ENCODE data around the gene PTBP3. TPM values are rescaled to one million over a fixed set of nuclear protein-coding genes. Genes with fewer than 3 reads are reported as not detected.
"Not testable (repeated sequence)": the region's sequence is repeated elsewhere in the genome, so short reads cannot be mapped to it uniquely, and the experiment has no call there.

Gene PTBP3
- total and polyA plus RNA-seq, 2 experiments from 2014 or later: 14.7 to 26.5 TPM

GRCh38 chr9:112378328-112379176 is 45.1 kb upstream of the PTBP3 start:
- Histone ChIP-seq H3K9me3 (ENCODE audit: low read depth) (no peaks in the 10 kb centered on the region), H2AFZ (peak overlapping the region; percentile 82), H3K4me3 (peak overlapping the region; percentile 85), H4K20me1 (ENCODE audit: insufficient read depth) (no peaks in the 10 kb centered on the region), H3K27ac (peak overlapping the region; percentile 96), H3K9me2 (ENCODE audit: insufficient read depth) (peaks cover 3% of the 10 kb centered on the region; the same call in 1 of the 2 replicates), H3K4me2 (ENCODE audit: unreplicated experiment) (peak overlapping the region; percentile 84), H3K27me3 (replicated peaks; ENCODE audit: insufficient read depth) (no peaks in the 10 kb centered on the region), H3F3A (ENCODE audit: insufficient read depth) (peaks cover 6% of the 10 kb centered on the region; the same call in 1 of the 2 replicates), H3K9ac (peak overlapping the region; percentile 94), H3K79me2 (ENCODE audit: insufficient read depth) (peaks cover 54% of the 10 kb centered on the region), H3K36me3 (ENCODE audit: low read depth) (no peaks in the 10 kb centered on the region), H3K4me1 (ENCODE audit: insufficient read depth) (peaks cover 15% of the 10 kb centered on the region; the same call in 1 of the 2 replicates)
- WGBS, 2 experiments (ENCODE audit: low coverage in 1 of 2, low lambda C conversion rate in 2 of 2, missing lambda C conversion rate in 2 of 2): 10 to 14% methylated on average over 27 of the region's 27 CpGs
- DNase-seq: peak; percentile 45
- in situ Hi-C loops (cut with MboI): no loop called here
- TF ChIP-seq EZH2 (IDR thresholded peaks at IDR 0.05; ENCODE audit: insufficient read depth, poor library complexity, severe bottlenecking): no peak
- TF ChIP-seq EZH2phosphoT487 (IDR thresholded peaks at IDR 0.05; ENCODE audit: insufficient read depth, low read depth): no peak

- H3K4me1 ChIP-seq (ENCODE audit: insufficient read depth): peaks cover 15% of the 10 kb centered on the region; the same call in 1 of the 2 replicates
- H3F3A ChIP-seq (ENCODE audit: insufficient read depth): peaks cover 6% of the 10 kb centered on the region; the same call in 1 of the 2 replicates
- H3K27ac ChIP-seq: no peak overlapping the region
- peak overlapping the region; percentile 85 for H3K4me3 ChIP-seq
- no peak for TF ChIP-seq EZH2 (IDR thresholded peaks at IDR 0.05; ENCODE audit: insufficient read depth, poor library complexity, severe bottlenecking)
- no peak for TF ChIP-seq EZH2phosphoT487 (IDR thresholded peaks at IDR 0.05; ENCODE audit: insufficient read depth, low read depth)
- H3K9me2 ChIP-seq (ENCODE audit: insufficient read depth): peaks cover 3% of the 10 kb centered on the region; the same call in 1 of the 2 replicates
- H3K9ac ChIP-seq: peak overlapping the region; percentile 94
- 98 to 100% methylated on average over 1 of the region's 1 CpG for WGBS, 2 experiments (ENCODE audit: low coverage in 1 of 2, low lambda C conversion rate in 2 of 2, missing lambda C conversion rate in 2 of 2)
- peaks cover 47% of the 10 kb centered on the region for H3K79me2 ChIP-seq (ENCODE audit: insufficient read depth)
- DNase-seq: no peak
- no peaks in the 10 kb centered on the region for H3K36me3 ChIP-seq (ENCODE audit: low read depth)
- no peaks in the 10 kb centered on the region for H4K20me1 ChIP-seq (ENCODE audit: insufficient read depth)
- no peaks in the 10 kb centered on the region for H3K27me3 ChIP-seq (replicated peaks; ENCODE audit: insufficient read depth)
- no peaks in the 10 kb centered on the region for H3K9me3 ChIP-seq (ENCODE audit: low read depth)
- peak overlapping the region; percentile 84 for H3K4me2 ChIP-seq (ENCODE audit: unreplicated experiment)
- in situ Hi-C loops (cut with MboI): no loop called here
- H2AFZ ChIP-seq: peak overlapping the region; percentile 82
These were observed 44.4 kb upstream of the PTBP3 start for GRCh38 chr9:112377684-112378327.

GRCh38 chr9:112377087-112377486 is 43.7 kb upstream of the PTBP3 start:
- Histone ChIP-seq H3K27ac (no peak overlapping the region), H3K36me3 (ENCODE audit: low read depth) (no peaks in the 10 kb centered on the region), H3K9me2 (ENCODE audit: insufficient read depth) (peaks cover 3% of the 10 kb centered on the region; the same call in 1 of the 2 replicates), H3F3A (ENCODE audit: insufficient read depth) (peaks cover 6% of the 10 kb centered on the region; the same call in 1 of the 2 replicates), H3K4me2 (ENCODE audit: unreplicated experiment) (peak overlapping the region; percentile 84), H2AFZ (no peak overlapping the region), H4K20me1 (ENCODE audit: insufficient read depth) (no peaks in the 10 kb centered on the region), H3K9ac (no peak overlapping the region), H3K79me2 (ENCODE audit: insufficient read depth) (peaks cover 40% of the 10 kb centered on the region), H3K27me3 (replicated peaks; ENCODE audit: insufficient read depth) (no peaks in the 10 kb centered on the region), H3K4me3 (0 out of 2 replicates have a peak overlapping the region, but pooled peaks have one; percentile 85), H3K4me1 (ENCODE audit: insufficient read depth) (peaks cover 10% of the 10 kb centered on the region; the same call in 1 of the 2 replicates), H3K9me3 (ENCODE audit: low read depth) (no peaks in the 10 kb centered on the region)
- 64 to 75% methylated on average over 2 of the region's 2 CpGs for WGBS, 2 experiments (ENCODE audit: low coverage in 1 of 2, low lambda C conversion rate in 2 of 2, missing lambda C conversion rate in 2 of 2)
- in situ Hi-C loops (cut with MboI): no loop called here
- no peak for DNase-seq
- TF ChIP-seq EZH2 (IDR thresholded peaks at IDR 0.05; ENCODE audit: insufficient read depth, poor library complexity, severe bottlenecking): no peak
- TF ChIP-seq EZH2phosphoT487 (IDR thresholded peaks at IDR 0.05; ENCODE audit: insufficient read depth, low read depth): no peak

DNA sequence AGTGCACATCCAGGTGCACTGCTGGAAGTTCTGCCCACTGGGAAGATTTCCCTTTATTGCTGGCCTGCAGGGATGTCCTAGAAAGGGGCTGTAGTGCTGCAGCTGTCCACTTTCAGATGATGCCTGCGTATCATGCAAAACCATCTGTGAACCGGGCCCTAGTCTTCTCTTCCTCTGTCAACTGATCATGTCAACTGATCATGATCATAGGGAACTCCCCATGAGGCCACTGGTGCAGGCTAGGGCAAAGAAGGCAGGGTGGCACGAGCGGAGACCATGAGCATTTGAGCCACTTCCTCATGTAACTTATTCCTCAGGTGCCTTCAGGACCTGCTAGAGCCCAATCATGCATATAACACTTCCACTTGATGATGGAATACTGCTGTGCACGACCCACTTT is 41.9 kb upstream of the PTBP3 start:
- WGBS, 2 experiments (ENCODE audit: low coverage in 1 of 2, low lambda C conversion rate in 2 of 2, missing lambda C conversion rate in 2 of 2): 91 to 100% methylated on average over 5 of the region's 5 CpGs
- H3K27me3 ChIP-seq (replicated peaks; ENCODE audit: insufficient read depth): no peaks in the 10 kb centered on the region
- in situ Hi-C loops (cut with MboI): no loop called here

GRCh38 chr9:112374232-112374631 is 40.8 kb upstream of the PTBP3 start:
- DNase-seq; H3K9me2 ChIP-seq (ENCODE audit: insufficient read depth); H3K36me3 ChIP-seq (ENCODE audit: low read depth); H3K27ac ChIP-seq; H3K4me2 ChIP-seq (ENCODE audit: unreplicated experiment); in situ Hi-C loops (cut with MboI); H3K4me3 ChIP-seq; H3K9ac ChIP-seq; H4K20me1 ChIP-seq (ENCODE audit: insufficient read depth); H3F3A ChIP-seq (ENCODE audit: insufficient read depth); H3K4me1 ChIP-seq (ENCODE audit: insufficient read depth); H3K9me3 ChIP-seq (ENCODE audit: low read depth); H2AFZ ChIP-seq; H3K27me3 ChIP-seq (replicated peaks; ENCODE audit: insufficient read depth): not testable (repeated sequence)
- H3K79me2 ChIP-seq (ENCODE audit: insufficient read depth): peaks cover 20% of the 10 kb centered on the region
- 97 to 100% methylated on average over 2 of the region's 2 CpGs for WGBS, 2 experiments (ENCODE audit: low coverage in 1 of 2, low lambda C conversion rate in 2 of 2, missing lambda C conversion rate in 2 of 2)

More for the DNA sequence above, 41.9 kb upstream of the PTBP3 start:
- Histone ChIP-seq H3K79me2 (ENCODE audit: insufficient read depth) (peaks cover 23% of the 10 kb centered on the region), H3K4me2 (ENCODE audit: unreplicated experiment) (no peak overlapping the region), H3K9me3 (ENCODE audit: low read depth) (no peaks in the 10 kb centered on the region), H3K36me3 (ENCODE audit: low read depth) (no peaks in the 10 kb centered on the region), H2AFZ (no peak overlapping the region), H3F3A (ENCODE audit: insufficient read depth) (peaks cover 6% of the 10 kb centered on the region; the same call in 1 of the 2 replicates), H3K4me1 (ENCODE audit: insufficient read depth) (peaks cover 10% of the 10 kb centered on the region; the same call in 1 of the 2 replicates), H3K9me2 (ENCODE audit: insufficient read depth) (peaks cover 3% of the 10 kb centered on the region; the same call in 1 of the 2 replicates), H4K20me1 (ENCODE audit: insufficient read depth) (no peaks in the 10 kb centered on the region), H3K9ac (no peak overlapping the region), H3K27ac (no peak overlapping the region), H3K4me3 (no peak overlapping the region)
- no peak for DNase-seq
- TF ChIP-seq EZH2 (IDR thresholded peaks at IDR 0.05; ENCODE audit: insufficient read depth, poor library complexity, severe bottlenecking) (no peak), EZH2phosphoT487 (IDR thresholded peaks at IDR 0.05; ENCODE audit: insufficient read depth, low read depth) (no peak)

- WGBS, 2 experiments (ENCODE audit: low coverage in 1 of 2, low lambda C conversion rate in 2 of 2, missing lambda C conversion rate in 2 of 2): 68 to 78% methylated on average over 2 of the region's 2 CpGs
These were observed 40.2 kb upstream of the PTBP3 start for GRCh38 chr9:112373666-112374065.

More at GRCh38 chr9:112373666-112374065, 40.2 kb upstream of the PTBP3 start:
- H3K4me3 ChIP-seq; in situ Hi-C loops (cut with MboI); H3K36me3 ChIP-seq (ENCODE audit: low read depth); H3K27ac ChIP-seq; H3K9me3 ChIP-seq (ENCODE audit: low read depth); DNase-seq; H2AFZ ChIP-seq; H4K20me1 ChIP-seq (ENCODE audit: insufficient read depth); H3K27me3 ChIP-seq (replicated peaks; ENCODE audit: insufficient read depth); H3K9me2 ChIP-seq (ENCODE audit: insufficient read depth); H3K4me1 ChIP-seq (ENCODE audit: insufficient read depth); H3K4me2 ChIP-seq (ENCODE audit: unreplicated experiment); H3K9ac ChIP-seq; H3F3A ChIP-seq (ENCODE audit: insufficient read depth): not testable (repeated sequence)
- peaks cover 20% of the 10 kb centered on the region for H3K79me2 ChIP-seq (ENCODE audit: insufficient read depth)
